ENCODE measurements around the gene PRSS50.
"Not testable (repeated sequence)": the region's sequence is repeated elsewhere in the genome, so short reads cannot be mapped to it uniquely, and the experiment has no call there.

PRSS50 gene

DNA sequence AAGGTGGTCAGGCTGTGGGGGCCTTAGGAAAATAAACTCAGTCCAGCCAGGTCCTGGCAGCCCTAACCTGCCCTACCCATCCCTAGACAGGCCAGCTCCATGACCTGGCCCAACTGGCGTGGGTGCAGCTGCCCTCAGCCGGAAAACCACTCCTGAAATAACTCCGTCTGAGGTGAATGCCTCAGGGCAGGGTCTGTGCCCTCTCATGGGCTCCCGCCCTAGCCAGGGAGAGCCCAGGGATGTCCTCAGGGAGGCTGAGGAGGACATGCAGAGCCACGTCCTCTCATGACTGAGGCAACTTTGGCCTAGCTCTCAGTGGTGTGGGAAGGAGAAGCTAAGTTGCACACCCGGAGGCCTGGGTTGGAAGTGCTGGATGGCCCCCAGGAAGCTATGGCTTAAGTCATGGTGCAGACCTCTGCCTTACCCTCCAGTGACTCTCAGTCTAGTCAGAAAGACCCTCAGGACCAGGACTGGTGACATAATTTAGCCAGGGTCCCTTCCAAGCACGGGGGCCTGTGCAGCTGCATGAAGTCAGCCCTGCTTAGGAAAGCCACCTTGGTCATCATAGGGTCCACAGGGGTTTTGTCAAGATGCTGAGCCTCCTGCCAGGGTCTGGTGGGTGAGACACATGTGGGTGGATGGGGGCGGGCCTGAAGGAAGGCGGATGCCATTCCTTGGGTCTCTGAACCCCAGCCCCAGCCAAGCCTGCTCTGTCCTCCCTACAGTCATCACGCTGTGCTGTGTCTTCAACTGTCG lies 9.1 kb downstream of the PRSS50 start:
- no peak for DNase-seq

DNA sequence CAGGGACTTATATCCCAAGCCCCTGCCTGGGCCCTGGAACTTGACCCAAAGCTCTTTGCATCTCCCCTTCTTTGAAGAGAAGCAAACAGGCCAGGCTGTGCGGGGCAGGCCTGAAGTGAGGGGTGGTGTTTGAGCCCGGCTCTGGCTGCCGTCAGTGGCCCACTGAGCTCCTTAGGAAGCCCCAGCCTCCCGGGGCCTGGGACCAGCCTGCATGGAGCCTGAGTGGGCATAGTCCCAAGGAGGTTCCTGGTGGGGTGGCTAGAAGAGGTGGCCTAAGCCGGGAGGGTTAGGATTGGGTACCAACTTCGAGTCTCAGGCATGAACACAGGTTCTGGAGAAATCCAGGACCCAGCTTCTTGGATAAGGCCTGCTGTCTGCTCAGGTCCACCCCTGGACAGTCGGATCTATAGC lies 10.1 kb downstream of the PRSS50 start:
- no peak for DNase-seq

DNA sequence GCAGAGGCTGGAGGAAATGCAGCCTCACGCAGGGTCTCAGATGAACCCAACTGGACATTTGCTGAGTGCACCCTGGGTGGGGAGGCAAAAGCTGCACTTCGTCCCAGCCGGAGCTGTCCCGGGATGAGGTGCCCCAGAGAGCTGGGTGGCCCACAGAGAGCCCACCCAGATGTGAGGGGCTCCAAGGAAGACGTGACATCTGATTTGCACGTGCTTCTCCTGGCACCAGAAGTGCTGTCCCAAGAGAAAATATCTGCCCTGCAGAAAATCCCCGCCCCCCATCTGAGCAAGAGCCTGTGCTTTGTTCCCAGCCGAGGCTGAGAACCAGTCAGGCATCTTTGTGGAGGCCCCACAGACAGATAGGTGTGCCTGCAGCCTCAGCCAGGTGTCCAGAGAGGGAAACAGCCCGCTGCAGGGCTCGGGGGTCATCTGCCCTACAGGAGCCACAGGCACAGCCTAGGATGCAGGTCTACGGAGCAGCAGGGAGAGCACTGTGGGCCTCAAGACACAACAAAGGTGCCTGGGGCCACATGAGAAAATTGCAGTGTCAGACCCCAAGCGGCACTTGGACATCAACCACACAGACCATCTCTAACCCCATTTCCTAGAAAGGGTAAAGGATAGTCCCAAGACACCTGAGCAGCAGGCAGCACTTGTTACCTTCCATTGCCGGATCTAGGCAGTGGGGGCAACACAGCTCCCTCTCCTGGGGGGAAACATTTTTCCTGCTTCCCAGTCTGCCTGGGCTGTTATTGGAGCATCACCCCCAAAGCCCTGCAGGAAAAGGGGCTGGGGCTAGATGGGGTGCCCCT lies 10.7 kb downstream of the PRSS50 start:
- DNase-seq, result no peak

- no peak for DNase-seq
Measured at GRCh38 chr3:46705751-46706552, 11.7 kb downstream of the PRSS50 start.

- peak; percentile 61 for DNase-seq
Measured at GRCh38 chr3:46705022-46705530, 12.6 kb downstream of the PRSS50 start.

DNA sequence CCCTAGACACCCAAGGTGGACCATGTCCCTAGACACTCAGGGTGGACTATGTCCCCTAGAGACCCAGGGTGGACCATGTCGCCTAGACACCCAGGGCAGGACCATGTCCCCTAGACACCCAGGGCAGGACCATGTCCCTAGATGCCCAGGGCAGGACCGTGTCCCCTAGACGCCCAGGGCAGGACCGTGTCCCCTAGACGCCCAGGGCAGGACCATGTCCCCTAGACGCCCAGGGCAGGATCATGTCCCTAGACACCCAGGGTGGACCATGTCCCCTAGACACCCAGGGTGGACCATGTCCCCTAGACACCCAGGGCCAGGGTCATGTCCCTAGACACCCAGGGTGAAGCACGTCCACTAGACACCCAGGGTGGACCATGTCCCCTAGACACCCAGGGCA lies 13.3 kb downstream of the PRSS50 start:
- not testable (repeated sequence) for DNase-seq

DNA sequence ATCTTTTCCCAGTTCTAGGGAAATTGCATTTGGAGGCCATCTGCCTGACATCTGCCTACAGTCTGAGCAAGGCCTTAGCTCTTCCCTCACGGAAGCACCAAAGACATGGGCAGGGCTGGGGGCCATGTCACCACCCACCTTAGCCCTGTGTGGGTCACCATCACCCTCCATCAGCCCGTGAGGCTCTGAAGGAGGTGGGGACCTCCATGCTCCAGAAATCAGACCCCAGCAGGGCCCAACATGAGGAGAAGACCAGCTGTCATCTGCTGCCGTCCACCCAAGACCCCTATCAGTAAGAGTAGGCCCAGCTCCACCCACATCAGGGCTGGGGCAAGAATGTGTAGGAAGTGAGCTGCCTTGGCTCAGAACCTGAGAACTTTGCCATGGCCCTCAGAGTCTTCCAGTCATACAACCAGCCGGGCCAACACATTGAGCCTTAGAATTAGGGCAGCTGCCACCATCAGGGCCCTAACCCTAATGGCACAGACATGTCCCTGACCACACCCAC lies 14.6 kb downstream of the PRSS50 start:
- no peak for DNase-seq

DNA sequence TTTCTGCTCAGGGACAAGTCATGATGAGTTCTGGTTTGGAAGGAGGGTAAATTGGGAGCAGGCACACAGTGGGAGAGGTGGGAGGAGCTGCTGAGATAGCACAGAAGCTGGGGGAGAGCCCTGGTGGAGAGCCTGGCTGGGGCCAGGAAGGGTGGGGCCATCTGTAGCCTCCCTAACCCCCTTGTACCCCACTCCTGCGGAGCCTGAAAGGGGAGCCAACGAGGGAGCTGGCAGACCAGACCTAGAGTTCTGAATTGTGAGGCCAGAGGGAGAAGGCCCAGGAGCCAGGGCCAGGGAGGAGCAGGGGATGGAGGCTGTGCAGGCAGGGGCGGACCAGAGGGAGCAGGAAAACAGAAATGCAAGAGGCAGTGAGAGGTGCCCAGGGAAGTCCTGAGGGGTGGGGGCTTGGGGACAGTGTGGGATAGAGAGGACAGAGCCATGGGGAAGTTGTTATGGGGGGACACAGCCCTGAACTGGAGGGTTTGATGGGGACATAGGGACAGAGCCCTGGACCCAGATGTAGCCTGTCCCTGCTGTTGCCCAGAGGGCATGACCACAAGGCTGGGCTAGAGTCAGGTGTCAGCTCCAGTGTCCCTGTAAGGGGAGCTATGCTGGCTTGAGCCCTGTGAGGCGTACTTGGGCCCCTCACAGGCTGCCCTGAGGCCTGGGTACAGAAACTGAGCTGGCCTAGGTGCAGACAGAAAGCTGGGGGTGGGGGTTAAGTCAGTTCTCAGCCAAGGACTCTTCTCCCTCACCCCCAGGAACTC lies 15.2 kb downstream of the PRSS50 start:
- DNase-seq, result no peak

DNA sequence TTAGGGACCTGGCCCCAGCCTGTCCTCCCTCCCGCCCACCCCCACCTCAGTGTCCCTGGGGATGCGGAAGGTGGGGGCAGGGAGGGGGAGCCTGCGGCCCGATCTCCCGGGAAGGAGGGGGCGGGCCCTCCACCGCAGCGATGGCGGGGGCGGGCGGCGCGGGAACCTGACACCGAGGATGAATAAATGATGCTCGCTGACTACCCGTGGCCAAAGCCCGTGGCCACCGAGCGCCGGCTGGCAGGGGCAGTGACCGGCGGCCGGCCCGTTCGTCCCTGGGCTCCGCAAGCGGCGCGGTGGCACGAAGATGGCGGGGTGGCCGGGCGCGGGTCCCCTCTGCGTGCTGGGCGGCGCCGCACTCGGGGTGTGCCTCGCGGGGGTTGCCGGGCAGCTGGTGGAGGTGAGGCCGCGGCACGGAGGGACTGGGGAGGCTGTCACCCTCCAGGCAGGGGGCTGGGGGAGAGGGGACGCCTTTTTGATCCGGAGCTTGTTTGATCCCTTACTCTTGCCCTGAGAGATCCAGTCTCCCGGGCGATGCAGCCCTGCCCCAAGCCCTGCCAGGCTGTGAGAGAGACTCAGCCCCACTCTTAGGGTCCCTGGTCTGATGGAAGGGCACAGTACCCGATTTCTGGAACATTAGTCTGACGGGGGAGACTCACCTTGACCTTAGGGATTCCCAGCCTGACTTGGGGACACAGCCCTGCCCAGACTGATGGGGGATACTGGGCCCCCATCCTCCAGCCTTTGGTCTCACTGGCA lies 16.3 kb downstream of the PRSS50 start, which contains the start of gene TMIE:
Gene TMIE, plus strand, starts transcription at position 212 of the 759 bp plus-strand sequence. Its CDS starts 96 bp downstream, at position 308.
- no peak for DNase-seq

DNA sequence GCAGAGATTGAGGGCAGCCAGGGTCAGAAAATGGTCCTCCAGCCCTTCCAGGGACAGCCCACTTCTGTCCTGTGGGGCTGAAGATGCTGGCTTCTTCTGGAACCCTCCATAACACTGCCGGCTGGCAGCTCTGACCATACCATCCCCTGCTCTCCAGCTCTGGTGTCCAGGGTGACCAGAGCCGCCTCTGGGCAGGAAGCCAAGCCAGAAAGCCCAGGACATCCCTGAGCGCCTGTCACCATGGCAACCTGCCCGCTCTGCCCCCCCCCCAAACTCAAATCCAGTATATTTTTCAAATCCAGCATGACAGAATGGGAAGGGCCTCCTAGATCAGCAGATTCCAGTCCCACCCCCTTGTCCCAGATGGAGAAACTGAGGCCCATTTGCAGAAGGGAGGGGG lies 16.9 kb downstream of the PRSS50 start:
- no peak for DNase-seq

DNA sequence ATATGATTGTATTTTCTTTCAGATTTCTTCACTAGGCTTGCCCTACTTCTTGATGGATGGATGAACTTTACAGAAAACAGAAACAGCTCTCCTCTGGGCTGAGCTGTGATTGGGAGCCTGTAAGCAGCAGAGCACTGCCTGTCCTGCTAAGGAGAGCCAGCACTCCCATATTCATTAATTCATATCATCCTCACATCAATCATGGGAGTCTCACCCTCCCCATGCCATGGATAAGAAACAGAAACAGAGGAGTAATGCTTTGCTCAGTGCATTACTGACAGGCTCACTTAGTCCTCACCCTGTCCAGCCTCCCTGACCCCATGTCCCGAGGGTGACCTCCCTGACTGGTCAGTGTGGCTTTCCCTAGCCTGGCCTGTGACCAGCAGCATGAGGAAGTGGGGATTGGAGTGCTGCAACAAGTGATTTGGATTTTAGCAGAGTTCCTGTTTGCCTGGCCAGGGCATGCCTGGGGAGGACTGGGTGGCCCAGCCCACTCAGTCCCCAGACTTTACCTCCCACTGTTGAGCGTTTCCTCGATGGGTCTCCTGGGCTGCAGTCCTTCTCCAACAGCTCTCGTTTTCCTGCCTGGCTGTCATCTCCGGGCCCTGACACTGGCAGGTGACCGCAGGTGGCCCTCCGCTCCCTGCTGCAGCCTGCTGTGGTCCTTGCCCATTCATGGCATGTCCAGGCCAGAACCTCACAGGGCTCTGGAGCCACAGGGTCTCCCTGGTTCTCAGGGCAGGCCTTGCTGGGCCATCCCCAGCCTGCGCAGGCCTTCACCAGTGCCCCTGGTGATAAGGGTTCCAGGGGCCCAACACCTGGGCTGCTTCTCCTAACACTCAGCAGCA lies 17.8 kb downstream of the PRSS50 start:
- no peak for DNase-seq

DNA sequence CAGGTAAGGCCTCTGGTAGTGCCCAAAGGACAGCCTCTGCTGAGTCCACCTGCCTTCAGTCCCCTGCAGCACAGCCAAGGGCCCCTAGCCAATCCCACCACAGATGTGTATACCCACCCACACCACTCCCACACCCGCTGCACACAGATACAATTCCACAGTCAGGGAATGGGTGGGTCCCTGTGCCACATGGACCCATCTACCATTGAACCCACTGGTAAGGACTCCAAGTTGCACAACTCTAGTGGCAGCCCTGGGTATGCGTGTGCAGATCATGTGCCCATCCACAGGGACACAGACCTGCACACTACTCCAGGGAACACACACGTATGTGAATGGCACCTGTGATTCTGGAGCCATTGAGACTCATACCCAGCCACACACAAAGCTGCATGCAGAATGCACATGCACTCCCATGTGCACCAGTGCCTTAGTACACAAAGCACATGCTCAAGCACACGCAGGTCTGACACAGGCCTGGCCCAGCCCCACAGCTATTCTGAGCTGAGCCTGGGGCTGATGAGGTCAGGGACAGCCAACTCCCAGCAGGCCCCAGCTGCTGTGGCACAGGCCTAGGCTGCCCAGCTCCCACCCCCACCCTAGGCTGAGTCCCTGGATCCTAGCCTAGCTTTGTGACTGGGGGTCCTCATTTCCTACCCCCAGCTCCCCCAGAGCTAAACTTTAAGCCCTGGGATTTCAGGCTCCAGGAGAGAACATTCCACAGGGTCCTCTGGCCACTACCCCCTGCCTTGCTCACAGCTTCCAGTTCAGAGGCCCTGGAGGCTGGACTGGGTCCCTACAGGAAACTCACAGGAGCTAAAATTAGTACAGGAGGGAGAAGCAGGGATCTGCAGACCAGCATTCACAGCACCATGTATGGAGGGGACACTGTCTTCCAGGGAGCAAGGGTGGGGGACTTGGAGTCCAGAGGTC lies 21.4 kb downstream of the PRSS50 start:
- DNase-seq, result no peak

DNA sequence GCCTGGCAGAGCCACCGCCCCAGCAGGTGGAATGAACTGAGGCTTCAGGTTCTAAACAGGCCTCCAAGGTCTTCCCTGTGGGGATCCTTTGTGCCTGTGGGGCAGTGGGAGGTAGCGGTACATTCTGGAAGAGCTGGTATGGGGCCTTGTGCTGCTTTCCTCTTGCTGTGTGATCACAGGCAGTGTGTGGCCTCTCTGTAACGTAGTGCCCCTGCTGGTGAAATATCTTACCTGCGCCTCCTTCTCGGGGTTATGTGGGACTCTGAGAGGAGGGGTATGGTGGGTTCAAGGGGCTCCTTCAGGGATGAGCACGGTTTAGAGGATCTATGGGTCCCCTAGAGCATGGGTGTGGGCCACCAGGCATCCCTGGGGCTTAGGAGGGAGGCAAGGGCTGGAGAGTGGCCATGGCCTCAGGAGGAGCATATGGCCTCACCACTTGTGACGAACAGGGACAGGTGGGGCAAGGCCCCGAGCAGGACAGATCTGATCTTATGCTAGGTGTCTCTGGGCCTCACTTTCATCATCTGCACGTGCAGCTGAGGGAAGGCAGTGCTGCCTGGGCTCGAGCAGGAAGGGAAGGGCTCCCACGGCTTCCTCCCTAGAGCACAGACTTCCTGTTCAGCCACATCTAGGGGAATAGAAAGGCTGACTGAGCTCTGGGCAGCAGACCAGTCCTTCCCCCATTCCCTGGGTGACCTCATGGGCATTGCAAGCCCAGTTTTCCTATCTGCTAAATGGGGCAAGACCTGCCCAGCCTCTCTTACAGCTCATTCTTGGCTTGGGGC lies 22.3 kb downstream of the PRSS50 start:
- DNase-seq, result peak; percentile 32

DNA sequence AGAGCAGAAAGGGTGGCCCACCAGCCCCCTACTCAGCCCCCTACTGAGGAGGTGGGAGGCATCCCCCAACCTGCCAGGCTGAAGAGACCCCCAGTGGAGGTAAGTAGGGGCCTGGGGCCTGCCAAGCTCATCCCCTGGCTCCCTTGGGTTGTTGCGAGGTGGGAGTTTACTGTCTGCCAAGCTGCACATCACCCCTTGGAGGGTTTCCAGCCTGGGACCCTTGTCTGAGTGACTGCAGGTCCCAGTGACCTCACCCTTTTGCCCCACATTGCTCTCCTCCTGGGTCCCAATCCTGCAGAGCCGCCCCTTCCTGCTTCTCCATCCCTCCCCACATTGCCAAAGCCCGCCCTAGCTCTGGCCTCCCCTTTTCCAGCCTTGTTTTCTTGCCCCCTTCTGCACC lies 23.1 kb downstream of the PRSS50 start:
- DNase-seq, result no peak

GRCh38 chr3:46693892-46694226 lies 23.8 kb downstream of the PRSS50 start:
- DNase-seq, result peak; percentile 45

GRCh38 chr3:46693038-46693891 lies 24.4 kb downstream of the PRSS50 start, which contains the start of gene ALS2CL:
Gene ALS2CL (minus strand): TSS chr3:46693679. CDS start chr3:46689440, 4,239 bp downstream.
- peak; percentile 65 for DNase-seq

GRCh38 chr3:46692566-46692990 lies 25.1 kb downstream of the PRSS50 start:
- DNase-seq, result no peak

All from activated gamma-delta T cell treated with Interleukin-2 at 50 U/mL for 16 hours (primary cell).